ENCODE data around the gene KCND2.

DNA sequence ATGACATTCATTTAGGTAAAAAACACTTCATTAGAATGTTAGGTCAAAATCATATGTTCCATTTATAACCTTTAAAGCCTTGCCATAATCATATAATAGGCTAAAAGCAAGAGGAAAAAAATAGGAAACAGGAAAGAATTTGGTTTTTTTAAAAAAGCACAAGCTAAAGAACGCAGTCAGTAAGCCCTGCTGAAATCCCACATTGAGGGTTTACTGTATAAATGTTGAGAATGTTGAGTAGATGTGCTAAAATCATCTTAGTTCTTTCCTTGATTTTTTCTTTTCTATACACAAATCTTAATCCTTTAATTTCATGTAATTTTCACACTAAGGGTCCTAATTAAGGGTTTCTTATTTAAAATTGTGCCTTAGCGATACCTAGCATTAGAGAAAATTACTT lies 452.0 kb downstream of the KCND2 start:
- TF ChIP-seq, protein P1, sequence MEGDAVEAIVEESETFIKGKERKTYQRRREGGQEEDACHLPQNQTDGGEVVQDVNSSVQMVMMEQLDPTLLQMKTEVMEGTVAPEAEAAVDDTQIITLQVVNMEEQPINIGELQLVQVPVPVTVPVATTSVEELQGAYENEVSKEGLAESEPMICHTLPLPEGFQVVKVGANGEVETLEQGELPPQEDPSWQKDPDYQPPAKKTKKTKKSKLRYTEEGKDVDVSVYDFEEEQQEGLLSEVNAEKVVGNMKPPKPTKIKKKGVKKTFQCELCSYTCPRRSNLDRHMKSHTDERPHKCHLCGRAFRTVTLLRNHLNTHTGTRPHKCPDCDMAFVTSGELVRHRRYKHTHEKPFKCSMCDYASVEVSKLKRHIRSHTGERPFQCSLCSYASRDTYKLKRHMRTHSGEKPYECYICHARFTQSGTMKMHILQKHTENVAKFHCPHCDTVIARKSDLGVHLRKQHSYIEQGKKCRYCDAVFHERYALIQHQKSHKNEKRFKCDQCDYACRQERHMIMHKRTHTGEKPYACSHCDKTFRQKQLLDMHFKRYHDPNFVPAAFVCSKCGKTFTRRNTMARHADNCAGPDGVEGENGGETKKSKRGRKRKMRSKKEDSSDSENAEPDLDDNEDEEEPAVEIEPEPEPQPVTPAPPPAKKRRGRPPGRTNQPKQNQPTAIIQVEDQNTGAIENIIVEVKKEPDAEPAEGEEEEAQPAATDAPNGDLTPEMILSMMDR (conservative IDR thresholded peaks at IDR 0.05) = no peak
- TF ChIP-seq EZH2 (IDR thresholded peaks at IDR 0.05; ENCODE audit: low read depth) = no peak
